Posterior vena cava (tissue), 2 donors: ENCODE results near the gene EID1. TPM values are rescaled to one million over a fixed set of nuclear protein-coding genes. Genes with fewer than 3 reads are reported as not detected.
"Not testable (repeated sequence)": the region's sequence is repeated elsewhere in the genome, so short reads cannot be mapped to it uniquely, and the experiment has no call there.

Source experiments
- DNase-seq: peaks from one replicate; pipeline ENCODE4 v3.0.0-alpha.2; 2020; ENCODE audit warnings: low spot score
- intact Hi-C, 2 donors: fragments of 100-400 bp; cut with DNase I; formaldehyde crosslinking; loops; one replicate each; pipeline versions ENCODE4 v1.14.1 to v1.14.2; 2022 to 2023
- total RNA-seq, 2 donors: library from RNA; stranded (reverse); fragmentation: NEBNext Ultra II Directional; extraction: Animal tissue kit (Norgen Biotek cat#: 25700); gene quantifications; one replicate each; pipeline ENCODE4 v1.2.1, GENCODE V29; 2021
- donor health status: DM: yes; HTN: yes; CAD: no.
- donor health status: DM: yes; HTN: yes; CAD: no.

Gene EID1
- total RNA-seq, 2 donors from 2014 or later: 202 to 230 TPM

DNA sequence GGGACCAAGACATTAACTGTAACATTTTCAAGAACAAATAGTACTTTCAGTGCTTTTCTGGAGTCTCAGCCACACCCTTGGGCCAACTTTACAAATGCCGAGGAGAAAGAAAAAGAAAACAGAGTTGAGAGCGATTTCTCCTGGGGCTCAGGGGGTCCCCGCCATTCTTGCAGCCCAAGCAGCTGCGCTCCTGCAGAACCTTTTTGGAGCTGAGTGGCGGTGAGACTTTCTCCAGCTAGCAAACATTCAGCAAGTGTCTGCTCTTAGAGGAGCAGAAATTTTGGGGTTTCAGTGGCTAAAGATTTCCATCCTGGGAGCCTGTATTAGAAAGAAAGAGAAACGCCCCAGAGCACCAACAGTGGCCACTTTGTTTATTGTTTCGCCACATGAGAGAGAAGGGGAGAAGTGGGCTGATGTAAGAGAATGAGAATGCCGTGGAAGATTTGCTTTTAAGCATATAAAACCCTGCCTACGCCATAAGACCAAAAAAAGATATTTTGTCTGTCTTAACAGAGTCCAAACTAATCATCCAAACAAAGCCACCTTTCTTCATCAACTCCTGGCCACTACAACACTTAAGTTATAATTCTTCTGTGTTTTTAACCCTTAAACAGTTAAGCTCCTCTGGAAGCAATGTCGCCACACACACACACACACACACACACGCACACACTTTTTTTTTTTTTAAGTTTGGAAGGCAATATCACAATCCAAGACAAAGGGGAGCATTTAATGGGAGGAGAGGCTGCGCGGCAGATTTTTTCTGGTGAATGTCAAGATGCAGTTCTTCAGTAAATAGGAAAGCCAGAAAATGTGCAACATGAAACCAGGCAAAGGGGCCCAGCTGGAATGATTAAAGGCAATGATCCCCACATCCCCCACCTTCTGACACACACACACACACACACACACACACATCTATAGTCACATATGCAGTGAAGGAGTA lies 19.2 kb downstream of the EID1 start:
- DNase-seq: no peak
- intact Hi-C loops: no loop called here

DNA sequence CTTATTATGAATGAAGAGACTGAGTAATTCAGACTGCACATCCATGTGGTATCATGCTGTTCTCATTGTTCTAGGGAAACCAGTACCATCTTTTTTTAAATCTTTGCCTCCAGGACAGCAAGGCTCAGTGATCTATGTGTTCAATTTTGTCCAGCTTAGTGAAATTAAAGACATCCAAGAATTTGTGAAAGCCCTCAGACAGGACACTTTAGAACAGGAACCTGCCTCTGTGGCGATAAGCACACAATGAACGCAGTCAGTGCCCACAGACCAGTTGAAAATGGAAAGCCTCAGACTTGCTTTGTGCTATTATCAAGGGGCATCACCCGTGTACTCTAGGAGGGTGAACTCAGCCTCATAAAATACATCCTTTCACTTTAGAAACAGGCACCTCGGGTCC lies 20.1 kb downstream of the EID1 start:
- intact Hi-C loops: no loop called here
- no peak for DNase-seq

DNA sequence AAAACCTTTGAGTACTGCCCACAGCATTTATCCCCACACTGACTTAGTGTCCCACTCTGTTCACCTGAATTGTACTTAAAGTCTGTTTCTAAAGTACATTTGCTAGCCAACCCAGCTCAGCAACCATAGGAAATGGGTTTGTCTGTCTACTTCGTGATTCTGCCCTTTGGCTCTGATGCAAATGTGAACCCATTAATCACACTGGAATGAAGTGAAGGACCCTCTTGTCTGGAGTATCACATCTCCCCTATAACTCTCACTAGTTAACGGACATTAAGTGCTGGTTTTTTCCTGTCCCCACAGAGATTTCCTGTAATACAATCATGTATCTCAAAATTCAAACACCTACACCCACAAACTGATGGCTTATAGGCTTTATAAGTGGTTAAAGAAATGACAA lies 20.5 kb downstream of the EID1 start:
- intact Hi-C loops: no loop called here
- no peak for DNase-seq

DNA sequence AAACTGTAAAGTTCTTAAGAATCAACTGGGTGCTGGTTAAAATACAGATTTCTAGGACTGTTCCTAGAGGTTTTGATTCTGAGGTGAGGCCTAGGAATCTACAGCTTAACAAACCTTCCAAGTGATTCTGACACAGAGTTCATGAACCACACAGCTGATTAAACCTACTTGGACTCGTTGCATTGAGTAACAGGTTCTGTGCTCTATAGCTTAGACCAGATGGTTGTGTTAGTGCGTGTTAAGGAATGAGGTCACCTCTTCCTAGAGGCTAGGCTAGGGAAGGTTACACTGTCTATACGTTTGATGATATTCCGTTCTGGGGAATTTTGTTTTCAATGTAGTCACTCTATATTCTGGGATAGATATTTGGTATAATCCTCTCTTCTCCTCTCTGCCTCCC lies 21.9 kb downstream of the EID1 start:
- no peak for DNase-seq
- intact Hi-C loops: no loop called here

DNA sequence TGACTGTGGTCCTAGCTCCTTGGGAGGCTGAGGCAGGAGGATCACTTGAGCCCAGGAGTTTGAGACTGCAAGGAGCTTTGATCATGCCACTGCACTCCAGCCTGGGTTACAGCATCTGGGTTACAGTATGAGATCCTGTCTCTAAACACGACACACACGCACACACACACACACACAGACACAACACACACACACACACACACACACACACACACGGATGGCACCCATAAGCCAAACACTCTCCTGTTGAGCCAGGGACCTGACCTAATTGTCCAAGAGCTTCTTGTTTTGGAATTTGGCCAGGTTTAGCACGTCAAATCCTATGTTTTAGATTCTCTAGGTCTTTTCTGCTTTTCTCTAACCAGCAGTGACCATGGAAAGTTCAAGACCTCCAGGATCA lies 26.8 kb downstream of the EID1 start:
- no peak for DNase-seq
- intact Hi-C loops: no loop called here

DNA sequence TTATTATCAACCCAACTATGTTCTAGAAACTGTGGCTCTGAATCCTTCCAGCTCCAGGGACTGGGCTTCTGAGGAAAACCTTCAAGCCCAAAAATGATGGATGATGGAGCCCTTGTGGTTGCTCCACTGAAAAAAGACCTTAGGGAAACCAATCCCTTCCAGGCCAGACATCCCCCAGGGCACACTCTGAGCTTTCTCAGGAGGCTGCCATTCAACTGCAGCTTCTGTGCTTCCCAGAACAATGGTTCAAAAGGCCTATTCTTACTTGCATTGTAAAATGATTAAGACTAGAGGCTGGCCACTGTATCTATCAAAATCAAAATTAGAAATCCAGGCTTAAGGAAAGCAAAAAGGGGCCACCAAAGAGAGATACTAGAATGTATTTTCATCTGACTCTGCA lies 27.3 kb downstream of the EID1 start:
- intact Hi-C loops: no loop called here
- DNase-seq: no peak

DNA sequence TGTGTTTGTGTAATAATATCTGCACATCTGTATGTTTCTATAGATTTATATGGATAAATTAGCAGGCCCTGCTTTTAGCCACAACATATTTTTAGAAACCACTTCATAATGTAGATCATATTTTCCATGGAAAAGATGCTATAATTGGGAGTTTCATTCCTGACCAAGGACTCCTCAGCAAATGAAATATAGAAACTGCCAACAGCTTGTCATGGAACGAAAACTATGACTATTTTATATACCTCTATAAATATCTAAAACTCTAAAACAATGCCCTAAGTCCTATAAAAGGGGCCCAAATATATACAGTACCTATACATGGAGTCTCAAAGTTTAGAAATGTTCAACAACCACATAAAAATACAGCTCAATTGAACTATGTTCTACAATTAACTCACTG lies 27.9 kb downstream of the EID1 start:
- intact Hi-C loops: no loop called here
- no peak for DNase-seq

DNA sequence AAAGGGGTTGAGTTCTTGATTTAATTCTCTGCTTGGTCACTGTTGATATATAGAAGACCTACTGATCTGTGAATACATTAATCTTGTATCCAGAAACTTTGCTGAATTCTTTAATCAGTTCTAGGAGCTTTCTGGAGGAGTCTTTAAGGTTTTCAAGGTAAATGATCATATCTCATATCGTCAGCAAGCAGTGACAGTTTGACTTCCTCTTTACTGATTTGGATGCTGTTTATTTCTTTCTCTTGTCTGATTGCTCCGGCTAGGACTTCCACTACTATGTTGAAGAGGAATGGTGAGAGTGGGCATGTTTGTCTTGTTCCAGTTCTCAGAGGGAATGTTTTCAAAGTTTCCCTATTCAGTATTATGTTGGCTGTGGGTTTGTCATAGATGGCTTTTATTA lies 31.4 kb downstream of the EID1 start:
- intact Hi-C loops, DNase-seq: not testable (repeated sequence)

DNA sequence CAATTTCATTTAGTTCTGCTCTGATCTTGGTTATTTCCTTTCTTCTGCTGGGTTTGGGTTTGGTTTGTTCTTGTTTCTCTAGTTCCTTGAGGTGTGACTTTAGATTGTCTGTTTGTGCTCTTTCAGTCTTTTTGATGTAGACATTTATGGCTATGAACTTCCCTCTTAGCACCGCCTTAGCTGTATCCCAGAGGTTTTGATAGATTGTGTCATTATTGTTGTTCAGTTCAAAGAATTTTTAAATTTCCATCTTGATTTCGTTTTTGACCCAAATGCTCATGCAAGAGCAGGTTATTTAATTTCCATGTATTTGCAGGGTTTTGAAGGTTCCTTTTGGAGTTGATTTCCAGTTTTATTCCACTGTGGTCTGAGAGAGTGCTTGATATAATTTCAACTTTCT lies 32.6 kb downstream of the EID1 start:
- DNase-seq, intact Hi-C loops: not testable (repeated sequence)

DNA sequence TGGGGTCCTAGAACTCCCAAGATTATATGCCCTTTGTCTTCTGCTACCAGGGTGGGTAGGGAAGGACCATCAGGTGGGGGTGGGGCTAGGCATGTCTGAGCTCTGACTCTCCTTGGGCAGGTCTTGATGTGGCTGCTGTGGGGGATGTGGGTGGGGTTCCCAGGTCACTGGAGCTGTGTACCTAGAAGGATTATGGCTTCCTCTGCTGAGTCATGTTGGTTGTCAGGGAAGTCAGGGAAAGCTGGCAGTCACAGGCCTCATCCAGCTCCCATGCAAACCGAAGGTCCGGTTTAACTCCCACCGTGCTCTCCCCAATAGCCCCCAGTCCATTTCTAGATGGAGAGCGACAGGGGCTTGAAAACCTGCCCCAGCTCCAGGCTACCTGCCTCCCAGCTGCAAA lies 35.2 kb downstream of the EID1 start:
- intact Hi-C loops: no loop called here
- DNase-seq: no peak

DNA sequence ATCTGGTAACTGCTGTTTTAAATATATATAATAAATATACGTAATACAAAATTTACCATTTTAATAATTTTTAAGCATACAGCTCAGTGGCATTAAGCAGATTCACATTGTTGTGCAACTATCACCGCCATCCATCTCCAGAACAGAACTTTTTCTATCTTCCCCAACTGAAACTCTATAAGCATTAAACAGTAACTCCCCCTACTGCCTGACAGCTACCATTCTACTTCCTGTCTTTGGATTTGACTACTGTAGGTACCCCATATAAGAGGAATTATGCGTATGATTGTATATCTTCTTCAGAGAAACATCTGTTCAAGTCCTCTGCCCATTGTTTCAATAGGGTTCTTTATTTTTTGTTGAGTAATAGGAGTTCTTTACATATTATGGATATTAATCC lies 36.8 kb downstream of the EID1 start:
- no peak for DNase-seq
- intact Hi-C loops: no loop called here

DNA sequence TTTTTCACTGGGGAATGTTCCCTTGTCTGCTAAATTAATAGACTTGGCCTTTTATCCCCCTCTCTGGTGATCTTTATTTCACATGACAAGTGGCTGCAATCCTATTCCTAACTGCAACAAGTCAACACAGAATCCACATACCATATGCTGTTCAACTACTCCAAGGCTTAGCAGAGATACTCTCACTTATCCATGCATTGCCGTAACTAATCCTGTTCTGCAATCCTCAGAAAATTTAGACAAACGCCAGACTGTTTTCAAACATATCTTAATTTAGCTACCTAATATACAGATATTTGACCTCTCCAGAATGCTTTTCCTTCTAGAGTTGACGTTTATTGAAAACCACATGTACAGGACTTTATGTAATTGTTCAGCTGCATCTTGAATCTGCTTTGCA lies 37.9 kb downstream of the EID1 start:
- intact Hi-C loops: no loop called here
- no peak for DNase-seq

DNA sequence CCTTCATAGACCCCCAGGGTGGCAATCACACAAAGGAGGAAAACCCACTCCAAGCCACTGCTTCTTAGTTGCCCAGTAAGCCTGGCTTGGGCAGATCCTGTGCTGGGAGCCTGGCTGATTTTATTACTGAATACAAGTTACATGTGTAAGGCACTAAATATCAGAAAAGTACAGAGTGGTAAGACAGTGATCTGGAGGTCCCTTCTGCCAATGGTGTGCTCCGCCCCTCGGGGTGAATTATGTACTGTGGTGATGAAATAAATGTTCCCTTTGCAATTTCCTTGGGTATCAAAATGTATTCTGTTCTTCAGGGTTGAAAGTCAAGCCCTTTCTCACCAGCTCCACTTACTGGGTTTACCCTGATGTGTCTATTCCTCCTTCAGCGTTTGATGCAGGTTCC lies 38.8 kb downstream of the EID1 start:
- intact Hi-C loops: no loop called here
- no peak for DNase-seq

DNA sequence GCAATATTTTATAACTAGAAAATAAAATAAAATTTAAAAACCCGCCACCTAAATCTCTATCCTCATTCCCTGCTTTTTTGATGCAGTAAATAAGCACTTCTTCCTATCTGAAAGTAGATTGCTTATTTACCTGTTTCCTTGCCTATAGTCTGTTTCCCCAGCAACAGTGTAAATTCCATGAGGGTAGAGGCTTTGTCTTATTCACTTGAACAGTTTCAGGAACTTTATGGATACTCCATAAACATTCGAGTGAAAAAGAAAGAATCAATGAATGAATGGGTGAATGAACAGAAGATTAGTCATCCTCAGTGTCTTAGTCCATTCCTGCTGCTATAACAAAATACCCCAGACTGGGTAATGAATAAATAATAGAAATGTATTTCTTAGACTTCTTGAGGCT lies 44.1 kb downstream of the EID1 start:
- intact Hi-C loops: no loop called here

DNA sequence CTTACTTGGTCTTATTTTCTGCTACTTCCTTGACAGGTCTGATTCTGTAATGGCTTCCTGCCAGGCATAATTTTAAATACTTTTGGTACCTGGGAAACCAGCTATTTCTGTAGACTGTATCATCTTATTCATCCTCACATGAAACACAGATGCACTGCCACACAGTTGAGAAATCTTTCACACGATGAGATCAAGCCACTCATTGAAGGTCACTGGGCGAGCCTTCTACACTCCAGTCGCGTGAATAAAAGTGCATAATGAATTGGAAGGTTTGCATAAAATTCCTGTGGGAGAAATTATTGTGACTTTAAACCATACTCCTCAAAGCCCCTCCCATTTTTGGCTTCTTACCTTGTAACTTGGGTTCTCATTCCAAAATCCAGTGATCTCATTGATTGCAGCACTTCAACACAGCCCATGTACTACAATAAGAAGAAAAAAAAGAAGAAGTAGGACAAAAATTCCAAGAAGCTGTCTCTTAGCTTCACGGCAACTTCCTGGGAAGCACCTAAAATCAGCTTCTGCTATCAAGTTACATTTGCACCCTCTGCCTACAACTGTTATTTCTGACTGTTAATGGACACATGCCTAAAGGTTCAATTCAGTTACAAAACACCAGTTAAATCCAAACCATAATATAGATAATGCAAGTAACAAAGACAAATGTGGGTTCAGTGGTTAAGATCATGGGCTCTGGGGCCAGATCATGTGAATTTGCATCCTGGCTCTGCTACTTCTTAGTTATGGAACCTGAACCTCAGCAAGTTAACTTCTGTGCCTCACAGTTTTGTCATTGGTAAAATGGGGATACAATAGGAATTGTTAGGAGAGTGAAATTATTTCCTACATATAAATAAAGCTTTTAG lies 46.8 kb downstream of the EID1 start:
- intact Hi-C loops: no loop called here
- no peak for DNase-seq

More for the DNA sequence above, 44.1 kb downstream of the EID1 start:
- DNase-seq: no peak

DNA sequence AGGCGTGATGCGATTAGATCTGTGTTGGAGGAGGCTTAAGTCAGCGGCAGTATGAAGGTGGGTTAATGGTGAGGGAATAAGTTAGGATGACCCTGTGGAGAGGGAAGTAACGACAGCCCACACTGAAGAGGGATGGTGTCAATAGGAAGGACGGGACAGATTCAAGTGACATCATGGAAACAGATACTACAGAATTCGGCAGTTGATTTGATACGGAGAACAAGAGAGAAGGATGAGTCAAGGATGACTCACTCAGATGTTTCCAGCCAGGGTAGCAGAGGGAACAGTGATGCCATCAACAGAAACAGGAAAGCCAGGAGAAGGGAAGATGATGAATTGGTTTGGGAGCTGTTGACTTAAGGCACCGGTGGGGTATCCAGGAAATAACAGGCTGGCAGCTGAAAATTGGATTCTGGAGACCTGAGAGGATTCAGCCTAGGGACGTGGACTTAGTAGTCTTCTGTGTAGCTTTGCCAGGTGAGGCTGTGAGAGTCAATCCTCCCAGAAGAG lies 47.8 kb downstream of the EID1 start:
- no peak for DNase-seq
- intact Hi-C loops: no loop called here

DNA sequence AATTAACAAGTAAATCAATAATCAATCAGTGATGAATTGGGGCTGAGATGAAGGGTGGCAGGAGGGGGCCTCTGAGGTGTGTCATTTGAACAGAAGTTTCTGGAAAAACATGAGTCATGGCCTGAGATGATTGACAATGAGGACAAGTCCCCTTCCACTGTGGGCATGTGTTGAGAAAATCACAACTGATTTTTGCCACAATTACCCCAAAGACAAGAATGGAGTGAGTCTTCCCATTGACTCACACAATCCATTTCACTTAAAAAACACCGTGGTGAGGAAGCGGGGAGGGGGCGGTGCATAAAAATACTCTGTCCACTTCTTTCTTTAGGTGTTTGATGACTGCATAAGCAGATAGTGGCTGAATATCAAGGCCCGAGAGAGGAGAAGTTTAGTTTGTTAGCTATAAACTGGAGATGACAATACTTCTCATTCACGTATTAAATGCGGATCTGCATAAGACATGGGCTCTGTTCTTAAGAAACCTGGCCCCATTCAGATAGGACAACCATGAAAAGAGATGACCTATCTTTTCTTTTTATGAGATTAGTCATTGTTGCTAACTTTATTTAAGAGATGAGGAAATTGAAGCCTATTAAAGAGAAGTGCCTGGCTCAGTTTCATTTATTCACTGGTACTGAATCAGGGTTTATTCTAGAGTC lies 51.1 kb downstream of the EID1 start:
- intact Hi-C loops: no loop called here

DNA sequence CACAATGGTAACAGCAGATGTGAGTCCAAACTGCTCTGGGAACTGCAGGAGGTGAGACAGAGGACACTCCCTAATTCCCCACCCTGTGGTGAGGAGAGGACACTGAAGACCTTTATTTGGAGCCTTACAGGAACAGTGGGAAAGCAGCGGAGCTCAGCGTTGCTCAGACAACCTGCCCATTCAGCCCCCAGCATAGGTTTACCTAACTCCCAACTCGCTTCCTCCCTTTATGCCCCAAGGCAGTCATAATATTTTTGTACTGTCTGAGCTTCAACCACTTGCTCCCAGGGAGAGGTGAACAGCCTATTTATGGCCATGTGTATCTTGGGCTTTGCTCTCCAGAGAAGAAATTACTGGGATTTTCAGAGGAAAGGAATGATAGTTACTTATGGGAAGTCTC lies 51.7 kb downstream of the EID1 start:
- intact Hi-C loops: no loop called here
- DNase-seq: no peak

More for the DNA sequence above, 51.1 kb downstream of the EID1 start:
- DNase-seq: no peak
